Nephron (organoid): ENCODE data around the gene DIPK1A.

Experiments
- H3K27ac Mint-ChIP-seq, 3 experiments: 2 replicates each; pipeline ENCODE4 v1.8.0; 2020; ENCODE audit warnings: mixed read lengths in 3 of 3, mild to moderate bottlenecking in 2 of 3, moderate library complexity in 1 of 3
- H3K27me3 Mint-ChIP-seq: 2 replicates; pipeline ENCODE4 v1.8.0; 2021; ENCODE audit warnings: low read depth, mild to moderate bottlenecking, moderate library complexity, mixed read lengths
- H3K36me3 Mint-ChIP-seq: 2 replicates; pipeline ENCODE4 v1.8.0; 2020; ENCODE audit warnings: low read depth, mixed read lengths
- H3K4me1 Mint-ChIP-seq: 2 replicates; pipeline ENCODE4 v1.8.0; 2020; ENCODE audit warnings: mixed read lengths
- H3K4me3 Mint-ChIP-seq, 3 experiments: 2 replicates each; pipeline ENCODE4 v1.8.0; 2020; ENCODE audit warnings: mild to moderate bottlenecking in 3 of 3, mixed read lengths in 3 of 3, moderate library complexity in 2 of 3
- H3K9me3 Mint-ChIP-seq: 2 replicates; pipeline ENCODE4 v1.8.0; 2020; ENCODE audit warnings: mixed read lengths
- TF ChIP-seq, protein P1 (sequence below), 3 experiments: fragments of 200-600 bp; sonication (generic); IDR thresholded peaks; one replicate each; pipeline ENCODE4 v1.5.0; 2021; ENCODE audit warnings: antibody characterized with exemption in 3 of 3; ENCODE audit not compliant: unreplicated experiment in 3 of 3

The DIPK1A gene

DNA sequence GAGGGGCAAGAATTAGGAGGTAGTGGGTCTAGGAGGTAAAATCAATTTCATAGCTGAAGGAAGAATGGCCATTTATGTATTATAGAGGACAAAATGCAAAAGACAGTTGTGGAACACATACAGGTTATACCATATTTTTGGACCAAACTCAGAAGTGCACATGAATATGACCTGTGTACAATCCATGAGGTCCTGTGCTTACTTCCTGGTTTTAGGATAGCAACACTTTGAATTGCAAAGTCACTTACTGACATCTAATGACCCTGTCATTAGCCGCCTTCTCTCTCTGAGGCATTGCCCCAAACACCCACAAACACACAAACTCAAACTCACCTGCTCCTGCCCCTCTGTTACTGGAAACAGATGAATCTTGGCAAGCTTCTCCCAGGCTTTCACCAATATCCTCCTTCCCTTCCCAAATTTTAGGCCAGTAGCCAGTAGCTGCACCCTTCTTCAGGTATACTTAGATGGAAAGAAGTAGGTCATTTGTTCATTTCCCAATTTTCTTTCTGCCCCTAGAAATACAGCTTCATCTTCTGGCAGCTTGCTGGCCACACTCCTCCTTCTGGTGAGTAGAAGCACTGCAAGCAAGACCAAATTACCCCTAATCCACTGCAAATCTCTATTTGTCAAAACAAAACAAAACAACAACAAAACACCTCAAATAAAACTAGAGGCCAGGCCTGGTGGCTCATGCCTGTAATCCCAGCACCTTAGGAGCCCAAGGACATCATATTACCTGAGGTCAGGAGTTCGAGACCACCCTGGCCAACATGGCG, 143.1 kb downstream of the DIPK1A start:
- H3K4me3 Mint-ChIP-seq, result no peak overlapping the region
- TF ChIP-seq, protein P1, sequence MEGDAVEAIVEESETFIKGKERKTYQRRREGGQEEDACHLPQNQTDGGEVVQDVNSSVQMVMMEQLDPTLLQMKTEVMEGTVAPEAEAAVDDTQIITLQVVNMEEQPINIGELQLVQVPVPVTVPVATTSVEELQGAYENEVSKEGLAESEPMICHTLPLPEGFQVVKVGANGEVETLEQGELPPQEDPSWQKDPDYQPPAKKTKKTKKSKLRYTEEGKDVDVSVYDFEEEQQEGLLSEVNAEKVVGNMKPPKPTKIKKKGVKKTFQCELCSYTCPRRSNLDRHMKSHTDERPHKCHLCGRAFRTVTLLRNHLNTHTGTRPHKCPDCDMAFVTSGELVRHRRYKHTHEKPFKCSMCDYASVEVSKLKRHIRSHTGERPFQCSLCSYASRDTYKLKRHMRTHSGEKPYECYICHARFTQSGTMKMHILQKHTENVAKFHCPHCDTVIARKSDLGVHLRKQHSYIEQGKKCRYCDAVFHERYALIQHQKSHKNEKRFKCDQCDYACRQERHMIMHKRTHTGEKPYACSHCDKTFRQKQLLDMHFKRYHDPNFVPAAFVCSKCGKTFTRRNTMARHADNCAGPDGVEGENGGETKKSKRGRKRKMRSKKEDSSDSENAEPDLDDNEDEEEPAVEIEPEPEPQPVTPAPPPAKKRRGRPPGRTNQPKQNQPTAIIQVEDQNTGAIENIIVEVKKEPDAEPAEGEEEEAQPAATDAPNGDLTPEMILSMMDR (IDR thresholded peaks at IDR 0.05; ENCODE audit: unreplicated experiment in 3 of 3), result peak; percentile 44 to 55 (median 45)
- H3K36me3 Mint-ChIP-seq, result no peaks in the 10 kb centered on the region
- H3K9me3 Mint-ChIP-seq, result no peaks in the 10 kb centered on the region
- H3K4me1 Mint-ChIP-seq, result no peaks in the 10 kb centered on the region
- no peak overlapping the region for H3K27ac Mint-ChIP-seq
- H3K27me3 Mint-ChIP-seq, result no peaks in the 10 kb centered on the region

DNA sequence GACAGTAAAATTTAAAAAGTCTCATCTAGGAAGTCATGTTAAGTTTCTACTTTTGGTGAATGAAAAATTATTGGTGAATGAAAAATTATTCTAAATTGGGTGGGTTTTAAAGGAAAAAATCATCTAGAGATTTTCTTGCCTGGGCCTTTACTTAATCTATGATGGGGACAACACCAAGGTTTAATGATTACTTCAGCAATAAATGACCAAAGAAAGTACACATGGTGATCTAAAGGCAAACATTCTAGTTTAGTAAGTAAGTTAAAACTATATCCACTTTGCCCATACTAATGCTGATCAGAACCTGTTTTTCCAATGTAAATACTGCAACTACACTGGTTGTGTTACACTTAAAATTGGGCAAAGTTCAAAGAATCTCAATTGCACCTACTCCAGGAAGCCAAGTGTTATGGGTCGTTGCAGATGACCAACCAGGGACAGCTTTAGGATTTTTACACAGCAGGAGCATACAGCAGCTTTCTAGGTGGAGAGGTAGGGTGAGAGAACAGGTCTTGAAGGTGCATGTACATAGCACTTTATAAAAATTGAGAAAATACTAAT, 144.0 kb downstream of the DIPK1A start:
- Mint-ChIP-seq H3K4me1 (no peaks in the 10 kb centered on the region), H3K9me3 (no peaks in the 10 kb centered on the region), H3K27ac (peak overlapping the region in 1 of 3 experiments; percentile 75), H3K27me3 (no peaks in the 10 kb centered on the region), H3K36me3 (no peaks in the 10 kb centered on the region), H3K4me3 (no peak overlapping the region)
- TF ChIP-seq, protein P1 (IDR thresholded peaks at IDR 0.05; ENCODE audit: unreplicated experiment in 3 of 3), result no peak

DNA sequence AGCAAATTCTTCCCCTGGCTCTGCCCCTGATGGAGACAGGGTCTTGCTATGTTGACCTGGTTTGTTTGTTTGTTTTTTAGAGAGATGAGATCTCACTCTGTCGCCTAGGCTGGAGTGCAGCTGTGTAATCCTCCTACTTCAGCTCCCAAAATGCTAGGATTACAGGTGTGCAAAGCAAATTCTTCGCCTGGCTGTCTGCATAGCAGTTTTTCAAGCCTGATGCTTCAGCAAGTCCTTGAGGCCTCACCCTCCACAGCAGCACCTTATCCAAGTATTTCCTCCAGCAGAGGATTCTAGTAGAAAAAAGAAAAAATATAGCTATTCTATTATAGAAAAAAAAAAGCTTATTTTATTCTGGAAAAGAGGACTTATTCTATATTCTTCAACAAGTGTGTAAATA, 144.5 kb downstream of the DIPK1A start:
- H3K27me3 Mint-ChIP-seq, result no peaks in the 10 kb centered on the region
- H3K4me3 Mint-ChIP-seq, result no peak overlapping the region
- H3K36me3 Mint-ChIP-seq, result no peaks in the 10 kb centered on the region
- peak overlapping the region in 1 of 3 experiments; percentile 40 for H3K27ac Mint-ChIP-seq
- no peaks in the 10 kb centered on the region for H3K4me1 Mint-ChIP-seq
- TF ChIP-seq, protein P1 (IDR thresholded peaks at IDR 0.05; ENCODE audit: unreplicated experiment in 3 of 3), result no peak
- H3K9me3 Mint-ChIP-seq, result no peaks in the 10 kb centered on the region

DNA sequence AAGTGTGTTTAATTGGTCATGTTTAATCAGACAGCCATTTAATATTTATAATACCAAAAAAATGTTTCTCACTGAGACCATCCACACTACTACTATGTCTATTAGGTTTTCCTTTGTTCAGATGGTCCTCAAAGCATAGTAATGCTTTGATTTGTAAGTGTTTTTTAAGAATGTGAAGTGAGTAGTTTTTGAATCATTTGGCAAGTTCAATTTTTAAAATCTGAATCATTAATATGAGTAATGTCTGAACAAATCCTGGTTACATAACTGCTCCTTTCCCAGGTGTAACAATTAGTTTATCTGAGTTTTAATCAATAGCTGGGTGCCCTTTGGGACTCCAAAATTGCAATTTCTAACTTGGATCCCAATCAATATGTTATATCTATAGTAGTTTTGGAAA, 152.9 kb downstream of the DIPK1A start:
- Mint-ChIP-seq H3K36me3 (no peaks in the 10 kb centered on the region), H3K9me3 (peaks cover 2% of the 10 kb centered on the region), H3K4me1 (no peaks in the 10 kb centered on the region), H3K4me3 (no peak overlapping the region), H3K27me3 (no peaks in the 10 kb centered on the region), H3K27ac (no peak overlapping the region)
- TF ChIP-seq, protein P1 (IDR thresholded peaks at IDR 0.05; ENCODE audit: unreplicated experiment in 3 of 3), result no peak

DNA sequence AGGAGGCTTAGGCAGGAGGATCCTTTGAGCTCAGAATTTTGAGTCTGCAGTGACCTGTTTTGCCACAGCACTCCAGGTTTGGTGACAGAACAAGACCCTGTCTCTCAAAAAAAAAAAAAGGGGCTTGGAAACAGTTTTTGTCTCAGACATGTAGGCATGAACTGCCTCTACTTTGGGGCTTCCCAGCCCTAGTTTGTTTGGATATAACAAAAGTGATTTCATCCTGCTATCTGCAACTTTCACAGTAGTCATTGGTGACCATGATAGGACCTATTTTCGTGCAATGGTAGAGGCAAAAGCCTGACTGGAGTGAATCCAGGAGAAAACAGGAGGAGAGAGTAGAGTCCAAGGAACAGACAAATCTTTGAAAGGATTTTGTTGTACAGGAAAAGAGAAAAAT, 156.0 kb downstream of the DIPK1A start:
- peak overlapping the region in 1 of 3 experiments; percentile 53 for H3K27ac Mint-ChIP-seq
- H3K4me3 Mint-ChIP-seq, result no peak overlapping the region
- TF ChIP-seq, protein P1 (IDR thresholded peaks at IDR 0.05; ENCODE audit: unreplicated experiment in 3 of 3), result no peak
- no peaks in the 10 kb centered on the region for H3K27me3 Mint-ChIP-seq
- H3K9me3 Mint-ChIP-seq, result peaks cover 2% of the 10 kb centered on the region
- no peaks in the 10 kb centered on the region for H3K4me1 Mint-ChIP-seq
- no peaks in the 10 kb centered on the region for H3K36me3 Mint-ChIP-seq
